SU-DHL-6 (cell line): ENCODE data around the gene AKAP8.
A peak's percentile ranks its signal among the peaks of the same experiment; 100 is the strongest.

Experiments used
- H2AFZ ChIP-seq: fragments of 200-600 bp; sonication (generic); 2 replicates; pipeline ENCODE4 v1.6.1; 2014; ENCODE audit warnings: low read depth, mild to moderate bottlenecking, moderate library complexity, mixed read lengths, antibody characterized with exemption, low read length; ENCODE audit not compliant: severe bottlenecking
- H3F3A ChIP-seq: fragments of 200-600 bp; shearing (Covaris generic); 2 replicates; pipeline ENCODE4 v1.6.0; 2016; ENCODE audit warnings: antibody characterized with exemption, mild to moderate bottlenecking; ENCODE audit not compliant: insufficient read depth
- H3K27ac ChIP-seq: fragments of 200-600 bp; sonication (generic); 2 replicates; pipeline ENCODE4 v1.5.1; 2016; ENCODE audit warnings: low read depth, mild to moderate bottlenecking, low read length, moderate library complexity, mixed read lengths
- H3K27me3 ChIP-seq: fragments of 200-600 bp; sonication (generic), shearing (Covaris generic); 2 replicates; pipeline ENCODE4 v1.6.0; 2014; ENCODE audit warnings: mild to moderate bottlenecking, low read length
- H3K36me3 ChIP-seq: fragments of 200-600 bp; sonication (generic); 2 replicates; pipeline ENCODE4 v1.6.1; 2014; ENCODE audit warnings: mild to moderate bottlenecking, low read length, mixed read lengths
- H3K4me2 ChIP-seq: fragments of 300-600, 200-600 bp; shearing (Covaris generic), sonication (generic); 2 replicates; pipeline ENCODE4 v1.6.0; 2014; ENCODE audit warnings: low read length, low read depth, mild to moderate bottlenecking; ENCODE audit not compliant: poor library complexity, severe bottlenecking
- H3K4me3 ChIP-seq: fragments of 200-600 bp; sonication (generic); 2 replicates; pipeline ENCODE4 v1.5.1; 2014; ENCODE audit warnings: antibody characterized with exemption, low read length, mild to moderate bottlenecking, mixed read lengths; ENCODE audit not compliant: insufficient read depth, poor library complexity, severe bottlenecking
- H3K79me2 ChIP-seq: fragments of 200-600 bp; sonication (generic); 2 replicates; pipeline ENCODE4 v1.6.1; 2014; ENCODE audit warnings: mild to moderate bottlenecking, low read length, moderate library complexity; ENCODE audit not compliant: insufficient read depth
- H3K9ac ChIP-seq: fragments of 200-600 bp; sonication (generic); 2 replicates; pipeline ENCODE4 v1.7.0; 2014; ENCODE audit warnings: mild to moderate bottlenecking, low read length
- H3K9me2 ChIP-seq: fragments of 200-600 bp; sonication (generic); replicated peaks from 2 replicates; pipeline ENCODE4 v1.6.1; 2014; ENCODE audit warnings: low read length; ENCODE audit not compliant: insufficient read depth
- H3K9me3 ChIP-seq: fragments of 200-600 bp; sonication (generic); 2 replicates; pipeline ENCODE4 v1.6.1; 2014; ENCODE audit warnings: low read length, mixed read lengths; ENCODE audit not compliant: insufficient read depth
- H4K20me1 ChIP-seq: fragments of 200-600 bp; sonication (generic); 2 replicates; pipeline ENCODE4 v1.6.1; 2014; ENCODE audit warnings: low read depth, mild to moderate bottlenecking, antibody characterized with exemption, low read length, moderate library complexity, mixed read lengths
- EZH2phosphoT487 ChIP-seq: fragments of 200-600 bp; sonication (generic), shearing (Covaris generic); conservative IDR thresholded peaks from 2 replicates; pipeline ENCODE4 v1.6.1; 2018; ENCODE audit warnings: mild to moderate bottlenecking, antibody characterized with exemption, low read length, moderate library complexity, mixed read lengths
- TF ChIP-seq, protein P1 (sequence below): fragments of 200-600 bp; sonication (generic); IDR thresholded peaks from one replicate; pipeline ENCODE4 v1.5.1; 2017; ENCODE audit warnings: antibody characterized with exemption, mild to moderate bottlenecking, low read length, moderate library complexity; ENCODE audit not compliant: insufficient read depth, poor library complexity, severe bottlenecking

The AKAP8 gene

DNA sequence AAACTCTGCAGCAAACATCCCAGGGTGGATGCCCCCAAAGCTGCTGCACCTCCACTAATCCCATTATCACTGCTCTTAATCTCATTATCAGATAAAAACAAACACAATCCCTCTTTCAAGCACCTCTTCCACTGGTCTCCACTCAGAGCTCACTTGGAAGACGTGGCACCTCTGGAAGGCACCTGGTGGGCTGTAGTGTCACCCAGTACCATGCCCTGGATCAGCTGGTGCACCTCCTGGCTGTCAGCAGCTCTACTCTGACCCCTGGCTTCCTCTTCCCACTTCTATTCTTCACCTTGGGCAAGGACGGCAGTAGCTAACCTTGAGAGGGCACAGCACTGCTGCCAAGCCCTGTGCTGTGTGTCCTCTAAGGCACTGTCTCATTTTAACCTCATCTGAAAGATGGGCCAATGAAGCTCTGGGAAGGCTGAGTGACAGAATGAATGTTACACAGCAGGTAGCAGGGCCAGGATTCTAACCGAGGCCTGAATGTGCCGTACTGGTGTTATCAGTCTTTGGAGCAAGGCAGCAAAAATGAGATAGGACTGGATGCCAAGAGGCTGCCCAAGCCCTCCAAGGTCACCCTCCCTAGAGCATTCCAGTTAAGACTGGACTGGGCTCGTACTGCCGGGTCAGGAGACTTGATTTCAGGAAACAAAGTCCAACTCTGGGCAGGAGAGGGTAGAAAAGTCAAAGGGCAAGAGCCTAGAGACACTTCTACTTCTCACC lies 54.6 kb downstream of the AKAP8 start:
- TF ChIP-seq, protein P1, sequence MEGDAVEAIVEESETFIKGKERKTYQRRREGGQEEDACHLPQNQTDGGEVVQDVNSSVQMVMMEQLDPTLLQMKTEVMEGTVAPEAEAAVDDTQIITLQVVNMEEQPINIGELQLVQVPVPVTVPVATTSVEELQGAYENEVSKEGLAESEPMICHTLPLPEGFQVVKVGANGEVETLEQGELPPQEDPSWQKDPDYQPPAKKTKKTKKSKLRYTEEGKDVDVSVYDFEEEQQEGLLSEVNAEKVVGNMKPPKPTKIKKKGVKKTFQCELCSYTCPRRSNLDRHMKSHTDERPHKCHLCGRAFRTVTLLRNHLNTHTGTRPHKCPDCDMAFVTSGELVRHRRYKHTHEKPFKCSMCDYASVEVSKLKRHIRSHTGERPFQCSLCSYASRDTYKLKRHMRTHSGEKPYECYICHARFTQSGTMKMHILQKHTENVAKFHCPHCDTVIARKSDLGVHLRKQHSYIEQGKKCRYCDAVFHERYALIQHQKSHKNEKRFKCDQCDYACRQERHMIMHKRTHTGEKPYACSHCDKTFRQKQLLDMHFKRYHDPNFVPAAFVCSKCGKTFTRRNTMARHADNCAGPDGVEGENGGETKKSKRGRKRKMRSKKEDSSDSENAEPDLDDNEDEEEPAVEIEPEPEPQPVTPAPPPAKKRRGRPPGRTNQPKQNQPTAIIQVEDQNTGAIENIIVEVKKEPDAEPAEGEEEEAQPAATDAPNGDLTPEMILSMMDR = no peak
- TF ChIP-seq EZH2phosphoT487 = no peak
- Histone ChIP-seq H3K27me3 (no peaks in the 10 kb centered on the region), H3K4me2 (peak overlapping the region; percentile 7), H4K20me1 (peaks cover 79% of the 10 kb centered on the region), H3K9ac (peak overlapping the region; percentile 20; the same call in 1 of the 2 replicates), H3K9me2 (no peaks in the 10 kb centered on the region), H3F3A (0 out of 2 replicates have a peak, but pooled peaks cover 6% of the 10 kb centered on the region), H3K27ac (no peak overlapping the region), H3K4me3 (no peak overlapping the region), H3K79me2 (peaks cover 100% of the 10 kb centered on the region), H3K36me3 (no peaks in the 10 kb centered on the region), H2AFZ (no peak overlapping the region), H3K9me3 (no peaks in the 10 kb centered on the region)

DNA sequence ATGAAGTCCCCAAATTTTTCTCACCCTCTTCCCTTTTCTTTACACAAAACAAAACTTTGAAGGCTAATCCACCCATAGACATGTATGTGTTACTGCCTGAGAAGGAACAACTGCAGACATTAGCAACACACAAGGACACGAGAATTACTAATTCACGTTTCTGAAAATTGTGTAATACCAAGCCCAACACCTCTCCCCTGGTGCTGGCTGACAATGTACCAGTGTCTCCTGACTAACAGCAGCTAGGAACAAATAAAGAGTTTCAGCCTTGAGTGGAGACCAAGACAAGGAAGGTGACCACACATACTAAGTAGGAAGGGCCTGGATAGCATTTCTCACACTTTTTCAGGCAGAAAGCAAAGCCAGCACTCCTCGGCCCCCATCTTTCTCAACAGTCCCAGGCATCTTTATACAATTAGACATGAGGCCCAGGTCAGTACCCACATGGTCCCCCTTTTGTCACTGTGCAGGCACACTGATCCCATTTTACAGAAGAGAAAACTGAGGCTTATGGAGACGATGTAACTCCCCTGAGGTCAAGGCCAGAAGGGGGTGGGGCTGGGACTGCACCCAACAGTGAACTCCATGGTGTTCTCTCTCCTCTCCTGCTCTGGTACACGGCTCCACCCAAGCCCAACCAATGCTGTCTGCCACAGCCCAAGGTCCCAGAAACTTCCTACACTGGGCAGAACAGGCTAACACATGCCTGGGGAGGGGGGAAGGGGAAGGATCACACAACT lies 55.9 kb downstream of the AKAP8 start:
- 0 out of 2 replicates have a peak, but pooled peaks cover 3% of the 10 kb centered on the region for H3F3A ChIP-seq
- no peak overlapping the region for H3K27ac ChIP-seq

DNA sequence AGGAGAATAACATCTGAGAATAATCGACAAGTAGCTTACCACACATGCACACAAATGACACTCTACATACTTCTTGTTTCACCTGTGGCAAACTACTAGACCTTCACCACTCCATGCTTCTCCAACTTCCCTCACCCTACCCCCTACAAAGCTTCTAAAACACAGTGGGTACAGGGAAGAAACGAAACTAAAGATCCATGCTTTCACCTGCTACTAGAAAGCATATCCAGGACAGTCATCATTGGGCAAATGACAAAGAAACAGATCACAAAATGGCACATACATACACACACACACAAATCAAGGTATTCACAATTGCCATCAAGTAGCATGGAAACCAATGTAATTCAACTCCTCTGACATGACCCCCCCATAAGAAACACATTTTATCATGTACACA lies 57.8 kb downstream of the AKAP8 start:
- Histone ChIP-seq H3K9ac (no peak overlapping the region), H3K4me3 (no peak overlapping the region), H3K27ac (no peak overlapping the region), H3K9me3 (no peaks in the 10 kb centered on the region), H3K27me3 (no peaks in the 10 kb centered on the region), H3K9me2 (no peaks in the 10 kb centered on the region), H3F3A (no peaks in the 10 kb centered on the region), H2AFZ (no peak overlapping the region), H4K20me1 (peaks cover 85% of the 10 kb centered on the region), H3K4me2 (no peak overlapping the region), H3K79me2 (peaks cover 100% of the 10 kb centered on the region), H3K36me3 (no peaks in the 10 kb centered on the region)
- no peak for TF ChIP-seq EZH2phosphoT487
- TF ChIP-seq, protein P1 = no peak

More for the DNA sequence above, 55.9 kb downstream of the AKAP8 start:
- H3K36me3 ChIP-seq = no peaks in the 10 kb centered on the region
- H3K9me2 ChIP-seq = no peaks in the 10 kb centered on the region
- TF ChIP-seq EZH2phosphoT487 = no peak
- TF ChIP-seq, protein P1 = no peak
- peaks cover 83% of the 10 kb centered on the region for H4K20me1 ChIP-seq
- no peak overlapping the region for H3K9ac ChIP-seq
- H3K4me2 ChIP-seq = no peak overlapping the region
- H3K9me3 ChIP-seq = no peaks in the 10 kb centered on the region
- H3K27me3 ChIP-seq = no peaks in the 10 kb centered on the region
- H3K79me2 ChIP-seq = peaks cover 100% of the 10 kb centered on the region
- no peak overlapping the region for H2AFZ ChIP-seq
- H3K4me3 ChIP-seq = no peak overlapping the region
